GM19324 (cell line): ENCODE measurements around the gene KDM5D.

Experiments used
- ATAC-seq: cut with Tn5 transposase; IDR thresholded peaks from one replicate; pipeline ENCODE4 v1.9.1; 2021; ENCODE audit warnings: mild to moderate bottlenecking, moderate library complexity; ENCODE audit not compliant: unreplicated experiment, low FRiP score

KDM5D gene

DNA sequence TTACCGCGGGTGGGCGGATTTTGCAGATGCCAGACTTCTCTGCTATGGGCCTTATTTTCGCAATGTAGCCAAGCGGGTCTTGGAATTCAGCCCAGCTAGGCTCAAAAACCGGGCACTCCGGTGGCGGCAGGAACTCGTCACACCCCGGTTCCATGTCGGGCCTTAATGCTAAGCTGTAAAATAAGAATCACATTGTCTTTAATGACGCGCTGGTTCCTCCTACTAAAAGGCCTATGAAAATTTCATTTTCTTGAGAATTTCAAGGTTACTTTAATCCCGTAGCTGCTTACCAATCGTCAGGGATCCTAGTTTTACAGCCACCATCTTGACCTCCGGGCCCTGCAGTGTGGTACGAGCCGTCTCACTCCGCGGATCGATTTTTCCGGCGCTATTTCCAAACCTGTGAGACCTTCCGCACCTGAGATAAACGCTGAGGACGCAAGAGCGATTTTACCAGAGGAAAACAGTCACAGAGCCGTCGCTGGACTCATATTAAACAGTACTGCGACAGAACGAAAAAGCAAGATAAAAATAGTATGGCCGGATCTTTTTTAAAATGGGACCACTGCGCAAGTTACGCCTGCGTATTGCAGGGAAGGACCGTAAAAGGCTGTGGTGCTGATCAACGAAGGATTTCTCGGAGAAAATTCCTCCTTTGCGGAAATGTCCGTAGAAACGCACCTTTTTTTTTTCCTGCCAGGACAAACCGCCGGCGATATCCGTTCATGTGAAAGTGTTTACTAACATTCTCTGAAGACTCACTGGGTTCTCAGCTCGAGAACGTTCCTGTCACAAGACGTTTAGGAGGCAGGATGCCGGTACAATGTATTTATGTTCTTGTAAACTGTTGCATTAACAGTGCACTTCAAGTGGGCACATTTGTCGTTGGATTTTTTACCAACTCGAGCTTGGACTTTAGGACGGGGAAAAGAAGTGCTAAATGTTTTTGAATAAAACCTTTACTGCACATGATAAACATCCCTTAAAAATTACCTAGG, at the start of gene KDM5D:
Gene KDM5D (minus strand): TSS at position 346 of the 998 bp plus-strand sequence. CDS start 192 bp downstream, at position 154.
- ATAC-seq: no peak

DNA sequence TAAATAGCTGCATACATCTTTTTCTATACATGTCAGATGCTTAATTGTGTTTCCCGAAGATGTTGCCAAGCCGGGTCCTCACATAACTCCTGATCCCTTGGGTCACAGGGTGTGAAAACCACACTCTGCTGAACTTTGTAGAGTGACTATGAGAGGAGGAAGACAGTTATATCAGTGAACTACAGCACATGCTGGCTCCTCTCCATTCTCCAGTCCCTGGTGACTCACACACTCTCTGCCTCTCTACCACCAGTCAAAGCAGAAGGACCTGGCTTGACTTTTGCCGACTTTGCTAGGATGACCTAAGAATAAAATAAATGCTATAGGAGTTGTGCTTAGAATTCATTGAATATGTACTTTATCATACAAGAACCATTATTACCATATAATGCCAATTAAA, 23.8 kb upstream of the KDM5D start:
- ATAC-seq: no peak

GRCh38 chrY:19743331-19743730, 1.2 kb downstream of the KDM5D start:
- no peak for ATAC-seq

GRCh38 chrY:19742153-19742552, 2.4 kb downstream of the KDM5D start:
- no peak for ATAC-seq

GRCh38 chrY:19734425-19734824, 10.1 kb downstream of the KDM5D start:
- no peak for ATAC-seq

DNA sequence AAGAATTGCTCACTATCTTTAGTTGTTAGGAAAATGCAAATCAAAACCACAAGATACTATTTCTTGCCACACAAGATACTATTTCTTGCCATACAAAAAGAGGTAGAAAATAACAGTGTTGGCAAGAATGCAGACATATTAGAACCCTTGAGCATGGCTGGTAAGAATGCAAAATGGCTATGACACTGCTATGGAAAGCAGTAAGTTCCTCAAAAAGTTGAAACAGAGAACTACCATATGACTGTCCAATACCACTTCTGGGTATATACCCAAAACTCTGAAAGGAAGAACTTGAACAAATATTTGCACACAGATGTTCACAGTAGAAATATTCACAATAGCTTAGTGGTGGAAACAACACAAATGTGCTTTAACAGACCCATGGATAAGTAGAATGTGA, 26.6 kb downstream of the KDM5D start:
- no peak for ATAC-seq

DNA sequence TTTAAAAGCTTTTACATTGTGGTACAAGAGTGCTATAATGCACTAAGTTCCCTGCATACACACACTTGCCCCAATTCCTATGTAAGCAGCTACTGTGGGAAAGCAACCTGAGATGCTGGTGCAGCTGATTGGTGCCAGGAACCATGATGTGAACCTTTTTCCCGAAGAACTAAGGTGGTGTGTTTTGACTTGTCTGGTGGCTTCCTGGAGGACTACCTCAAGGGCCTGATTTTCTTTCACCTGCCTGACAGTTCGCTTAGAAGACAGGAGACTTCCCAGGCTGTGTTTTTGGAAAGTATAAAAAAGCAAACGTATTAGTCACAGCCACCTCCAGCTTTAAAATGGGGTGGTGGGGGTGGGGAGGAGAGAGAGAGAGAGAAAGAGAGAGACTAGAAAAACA, 27.4 kb downstream of the KDM5D start:
- no peak for ATAC-seq

DNA sequence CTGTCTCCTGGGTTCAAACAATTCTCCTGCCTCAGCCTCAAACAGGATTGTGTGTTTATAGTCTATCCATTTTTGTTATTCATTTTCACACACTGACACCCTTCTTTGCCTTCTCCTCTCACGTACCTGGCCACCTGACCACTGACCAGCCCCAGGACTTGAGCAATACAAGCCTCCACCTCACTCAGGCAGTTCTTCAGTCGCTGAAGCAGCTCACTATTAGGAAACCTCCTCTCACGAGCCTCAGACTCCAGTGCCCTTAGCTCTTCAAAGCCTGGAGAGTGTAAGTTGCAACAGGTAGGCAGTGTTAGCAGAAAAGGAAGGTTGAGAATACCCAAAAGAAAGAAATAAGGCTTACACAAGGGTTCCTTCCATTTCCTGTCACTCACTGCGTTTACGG, 29.3 kb downstream of the KDM5D start:
- ATAC-seq: no peak

- no peak for ATAC-seq
These were observed 31.1 kb downstream of the KDM5D start for GRCh38 chrY:19713430-19713829.

DNA sequence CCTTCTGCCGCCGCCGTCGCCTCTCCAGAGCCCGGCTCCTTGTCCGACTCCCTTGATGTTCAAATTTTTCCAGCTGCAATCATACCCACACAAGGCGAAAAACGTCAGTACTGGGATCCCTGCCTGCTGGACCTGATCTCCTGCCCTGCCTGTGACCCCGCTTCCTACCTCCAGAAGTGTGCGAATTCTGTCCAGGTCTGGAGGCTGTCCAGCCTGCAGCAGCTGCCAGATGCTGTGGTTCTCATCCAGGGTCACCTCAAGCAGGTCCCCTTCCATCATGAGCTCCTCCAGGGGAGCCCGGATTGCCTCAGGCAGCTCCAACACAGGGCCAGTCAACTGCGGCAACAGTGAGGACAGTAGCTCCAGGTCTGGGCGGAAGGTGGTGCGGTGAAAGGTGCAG, 38.3 kb downstream of the KDM5D start:
- ATAC-seq: no peak

- no peak for ATAC-seq
These were observed 46.0 kb downstream of the KDM5D start for GRCh38 chrY:19698495-19698894.

DNA sequence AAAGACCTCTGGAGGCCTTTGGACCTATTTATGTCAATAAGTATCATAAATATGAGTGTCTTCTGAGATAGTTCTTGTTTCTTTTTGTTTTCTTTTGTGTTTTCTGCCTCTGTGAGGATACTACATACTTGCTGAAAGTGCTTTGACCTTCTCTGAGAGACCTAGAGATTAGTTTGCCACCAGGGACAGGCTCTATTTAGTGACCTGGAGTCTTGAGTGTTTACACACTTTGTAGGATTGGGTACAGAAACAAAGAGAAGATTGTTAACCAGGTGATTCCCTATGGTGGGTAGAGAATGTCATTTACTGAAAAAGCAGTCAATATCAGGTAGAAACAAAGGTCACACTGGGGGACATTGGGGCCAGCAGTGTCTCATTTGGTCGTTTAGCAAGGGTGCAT, 63.7 kb downstream of the KDM5D start:
- no peak for ATAC-seq
